HG03432 (cell line): ENCODE measurements around the gene WNT2.
"Not testable (repeated sequence)": the region's sequence is repeated elsewhere in the genome, so short reads cannot be mapped to it uniquely, and the experiment has no call there.

Source experiments
- ATAC-seq: cut with Tn5 transposase; IDR thresholded peaks from one replicate; pipeline ENCODE4 v1.9.1; 2021; ENCODE audit warnings: mild to moderate bottlenecking, moderate library complexity; ENCODE audit not compliant: unreplicated experiment

Gene WNT2

DNA sequence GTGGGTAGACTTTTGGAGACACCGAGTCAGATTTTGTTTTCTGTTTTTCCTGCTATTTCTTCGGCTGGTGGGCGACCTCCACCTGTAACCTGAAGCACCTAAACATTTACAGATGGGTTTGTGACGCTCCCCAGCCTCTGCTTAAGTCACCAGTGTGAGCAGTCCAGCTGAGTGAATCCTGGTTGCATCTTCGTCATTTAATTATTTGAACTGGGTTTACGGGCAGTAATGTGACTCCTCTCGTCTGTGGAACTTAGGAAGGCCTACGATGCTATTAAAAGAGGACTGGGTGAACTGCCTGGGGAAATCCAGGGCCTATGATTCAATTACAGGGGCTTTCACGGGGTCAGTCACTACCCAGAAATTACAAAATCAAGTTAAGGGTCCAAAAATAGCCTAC, 52.5 kb downstream of the WNT2 start:
- no peak for ATAC-seq

DNA sequence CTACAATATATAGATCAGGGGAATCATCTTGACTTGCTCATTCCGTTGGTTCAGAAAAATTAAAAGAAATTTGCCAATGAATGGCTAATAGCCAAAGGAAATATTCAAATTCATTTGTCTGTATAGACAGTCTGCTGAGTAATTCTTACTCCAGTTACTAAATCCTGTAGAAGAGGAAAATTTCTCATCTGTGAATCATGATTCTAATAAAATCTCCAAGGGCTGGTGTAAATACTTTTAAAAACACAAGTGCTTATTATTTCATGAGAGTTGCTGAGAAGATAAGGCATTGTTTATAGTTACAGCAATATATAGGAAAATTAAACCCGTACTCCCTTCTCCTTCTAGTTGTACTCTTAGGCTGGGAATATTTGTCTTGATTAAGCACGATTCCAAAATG, 53.0 kb downstream of the WNT2 start:
- ATAC-seq = no peak

DNA sequence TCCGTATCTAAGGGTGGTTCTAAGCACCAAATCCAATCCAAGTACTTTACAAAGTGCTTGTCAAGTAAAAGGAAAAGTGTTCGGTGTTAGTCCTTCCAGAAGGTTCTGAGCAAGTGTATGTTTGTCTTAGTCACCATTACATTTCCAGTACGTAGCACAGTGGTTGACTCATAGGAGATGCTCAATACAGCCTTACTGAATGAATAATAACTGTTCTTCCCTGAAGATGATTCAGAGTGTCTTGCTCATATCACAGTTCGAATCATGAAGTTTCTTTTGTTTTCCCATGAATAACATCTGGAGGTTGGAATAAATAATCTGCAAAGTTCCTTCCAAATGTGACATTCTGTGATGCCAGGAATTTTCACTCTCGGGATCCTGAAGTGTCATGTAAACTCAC, 53.4 kb downstream of the WNT2 start:
- ATAC-seq = no peak

DNA sequence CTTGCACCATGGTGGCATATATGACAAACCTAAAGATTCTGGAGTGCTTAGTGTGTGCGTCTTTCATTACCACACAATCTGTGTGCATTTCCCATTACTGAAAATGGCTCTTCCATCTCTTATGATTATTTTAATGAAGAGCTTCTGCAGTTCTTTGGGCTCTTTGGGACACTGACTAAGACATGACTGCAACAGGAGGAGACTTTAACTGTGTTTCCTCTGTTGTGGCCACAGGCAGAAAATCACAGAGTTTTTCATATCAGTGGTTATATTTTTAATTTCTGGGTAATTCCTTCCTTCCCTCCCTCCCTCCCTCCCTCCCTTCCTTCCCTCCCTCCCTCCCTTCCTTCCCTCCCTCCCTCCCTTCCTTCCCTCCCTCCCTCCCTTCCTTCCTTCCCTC, 58.1 kb downstream of the WNT2 start:
- ATAC-seq = no peak

DNA sequence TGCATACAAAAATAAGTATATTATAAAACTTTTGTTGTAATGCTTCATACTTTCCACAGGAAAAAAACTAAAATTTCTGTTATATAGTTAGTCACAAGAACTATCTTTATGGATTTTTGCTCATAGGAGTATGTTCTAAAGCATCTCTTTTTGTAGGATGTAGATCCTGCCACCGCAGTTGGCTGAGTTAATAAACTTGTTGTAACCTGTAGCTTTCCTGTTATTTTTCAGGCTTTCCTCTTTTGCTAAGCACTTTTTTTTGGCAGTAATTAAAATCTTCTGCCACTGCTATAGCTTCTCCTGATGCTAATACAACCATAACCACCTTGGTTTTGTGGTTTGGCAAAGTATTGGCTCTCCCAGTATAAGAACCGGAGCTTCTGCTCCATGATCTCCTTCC, 60.3 kb downstream of the WNT2 start:
- ATAC-seq = no peak

DNA sequence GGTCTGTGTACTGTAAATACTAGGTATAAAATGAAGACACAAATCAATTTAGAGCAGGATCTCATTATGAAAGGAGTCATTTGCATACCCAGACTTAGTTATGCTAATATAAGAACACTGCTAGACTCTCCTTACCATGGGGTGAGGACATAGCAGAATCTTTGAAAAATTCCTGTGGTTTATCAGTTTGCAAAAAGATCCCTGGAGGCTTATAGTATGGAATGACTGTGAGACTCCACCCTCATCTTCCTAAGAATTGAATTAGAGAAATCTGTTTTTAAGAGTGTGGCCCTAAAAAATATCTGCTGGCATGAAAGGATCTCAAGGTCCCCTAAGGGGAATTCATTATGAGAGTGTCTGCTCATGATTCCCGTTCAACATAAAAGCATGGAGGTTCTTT, 63.2 kb downstream of the WNT2 start:
- ATAC-seq = no peak

DNA sequence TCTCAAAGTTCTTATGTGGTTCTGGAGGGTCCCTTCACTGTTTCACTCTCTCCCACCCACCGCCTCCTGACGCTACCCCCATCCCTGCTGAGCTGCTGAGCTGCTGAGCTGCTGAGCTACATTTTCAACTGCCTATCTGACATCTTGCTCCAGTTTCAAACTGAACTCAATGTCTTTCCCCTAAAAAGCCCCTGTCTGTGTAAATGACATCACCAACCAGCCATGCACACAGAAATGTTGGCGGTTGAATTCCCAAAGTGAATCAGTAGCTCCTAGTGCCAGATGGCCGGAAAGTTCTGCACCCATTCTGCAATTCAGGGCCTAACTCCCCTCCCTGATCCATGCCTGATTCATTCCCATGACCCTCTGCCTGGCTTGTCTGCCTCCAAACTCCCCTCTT, 71.2 kb downstream of the WNT2 start:
- peak; percentile 67 for ATAC-seq

DNA sequence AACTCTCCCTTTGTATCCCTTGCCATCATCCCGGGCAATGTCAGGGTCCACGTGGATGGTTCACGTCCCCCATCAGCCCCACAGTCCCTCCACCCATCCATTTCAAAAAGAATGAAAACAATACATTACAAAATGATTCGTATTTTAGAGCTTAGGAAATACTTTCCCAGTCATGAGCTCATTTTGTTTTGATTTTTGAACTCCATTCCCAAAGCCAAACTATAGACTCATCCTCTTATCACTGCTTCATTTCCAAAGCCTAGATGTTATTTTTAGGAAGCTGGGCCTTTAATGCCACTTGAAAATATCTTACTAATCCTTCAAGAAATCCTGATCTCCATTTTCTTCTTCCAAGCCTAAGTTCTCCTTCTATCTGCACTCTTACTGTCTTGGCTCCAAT, 72.1 kb downstream of the WNT2 start:
- ATAC-seq = no peak

DNA sequence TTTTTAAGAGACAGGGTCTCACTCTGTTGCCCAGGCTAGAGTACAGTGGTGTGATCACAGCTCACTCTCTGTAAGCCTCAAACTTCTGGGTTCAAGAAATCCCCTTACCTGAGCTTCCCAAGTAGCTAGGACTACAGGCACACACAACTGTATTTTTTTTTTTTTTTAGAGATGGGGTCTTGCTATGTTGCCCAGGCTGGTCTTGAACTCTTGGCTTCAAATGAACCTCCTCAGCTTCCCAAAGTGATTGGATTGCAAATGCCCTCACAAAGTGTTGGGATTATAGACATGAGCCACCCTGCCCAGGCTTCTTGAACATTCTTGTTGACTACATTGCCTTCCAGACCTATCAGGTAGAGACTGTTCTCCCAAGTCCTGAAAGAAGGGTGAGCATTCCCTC, 72.6 kb downstream of the WNT2 start:
- ATAC-seq = no peak

DNA sequence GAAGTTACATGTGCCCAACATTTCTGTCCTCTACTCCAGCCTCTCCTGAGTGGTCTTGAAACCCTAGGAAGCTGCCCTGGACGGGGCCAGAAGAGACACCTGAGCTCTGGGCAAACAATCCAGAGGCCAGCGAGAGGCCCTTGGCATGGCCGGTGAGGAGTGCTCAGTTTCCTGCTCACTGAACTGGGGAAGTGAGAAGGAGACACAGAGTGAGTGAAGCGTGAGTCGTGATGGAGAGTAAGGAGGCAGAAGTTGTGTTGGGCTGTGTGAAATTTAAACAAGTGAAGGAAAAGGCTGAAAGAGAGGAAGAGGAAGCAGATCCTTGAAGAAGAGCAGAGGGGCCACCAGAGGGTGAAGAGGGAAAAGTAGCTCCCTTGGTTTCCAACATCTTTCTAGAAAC, 73.2 kb downstream of the WNT2 start:
- no peak for ATAC-seq

DNA sequence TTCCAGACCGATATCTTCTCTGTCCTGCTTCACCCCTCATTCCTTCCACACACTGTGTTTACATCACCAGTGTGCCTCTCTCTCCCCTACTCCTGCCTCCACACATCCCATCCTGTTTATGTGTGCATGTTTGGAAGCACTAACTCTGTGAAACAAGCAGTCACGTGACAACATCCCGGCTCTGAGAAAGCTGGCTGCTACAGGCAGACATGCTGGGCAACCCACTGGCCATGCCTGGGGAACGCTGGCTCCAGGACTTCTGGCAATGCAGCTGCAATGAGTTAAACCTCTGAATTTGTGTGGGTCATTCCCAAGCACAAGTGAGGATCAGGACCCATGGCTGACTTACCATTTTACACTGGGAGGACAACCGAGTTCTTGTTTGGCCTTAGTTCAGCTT, 74.0 kb downstream of the WNT2 start:
- ATAC-seq = no peak

DNA sequence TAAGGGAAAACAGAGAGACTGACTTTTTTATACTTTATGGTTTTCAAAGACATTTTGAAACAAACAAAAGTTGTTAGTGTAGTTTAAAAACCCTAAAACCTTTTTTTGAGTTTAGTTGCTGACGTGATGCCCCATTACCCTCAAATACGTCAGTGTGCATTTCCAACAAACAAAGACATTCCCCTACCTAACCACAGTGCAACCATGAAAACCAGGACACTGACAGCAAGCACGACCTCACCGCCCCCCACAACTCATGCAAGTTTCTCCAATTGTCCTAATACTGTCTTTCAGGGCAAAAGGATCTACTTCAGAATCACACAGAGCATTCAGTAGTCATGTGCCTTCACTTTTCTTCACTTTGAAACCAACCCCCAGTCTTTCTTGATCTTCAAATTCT, 75.0 kb downstream of the WNT2 start:
- no peak for ATAC-seq

DNA sequence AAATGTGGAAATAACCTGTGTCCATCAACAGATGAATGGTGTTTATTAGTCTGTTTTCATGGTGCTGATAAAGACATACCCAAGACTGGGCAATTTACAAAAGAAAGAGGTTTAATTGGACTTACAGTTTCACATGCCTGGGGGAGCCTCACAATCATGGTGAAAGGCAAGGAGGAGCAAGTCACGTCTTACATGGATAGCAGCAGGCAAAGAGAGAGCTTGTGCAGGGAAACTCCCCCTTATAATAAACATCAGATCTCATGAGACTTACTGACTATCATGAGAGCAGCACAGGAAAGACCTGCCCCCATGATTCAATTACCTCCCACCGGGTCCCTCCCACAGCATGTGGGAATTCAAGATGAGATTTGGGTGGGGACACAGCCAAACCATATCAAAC, 77.2 kb downstream of the WNT2 start:
- ATAC-seq = not testable (repeated sequence)

DNA sequence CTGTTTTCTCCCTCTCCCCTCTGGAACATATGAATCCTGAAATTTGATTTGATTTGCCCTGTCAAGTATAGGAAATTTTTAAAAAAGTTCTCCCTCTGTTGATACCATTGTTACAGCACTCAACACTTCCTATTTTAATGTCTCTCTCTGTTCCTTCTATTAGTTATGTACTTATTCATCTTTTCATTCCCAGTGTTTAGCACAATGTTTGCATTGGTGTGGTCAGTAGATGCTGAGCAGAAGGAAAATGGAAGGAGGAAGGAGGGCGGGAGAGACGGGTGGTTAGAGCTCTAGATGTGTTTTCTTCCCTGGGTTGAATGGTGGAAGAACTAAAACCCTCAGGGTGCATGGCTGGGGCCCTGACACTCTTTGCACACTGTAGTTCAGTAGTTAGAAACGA, 79.5 kb downstream of the WNT2 start:
- no peak for ATAC-seq

DNA sequence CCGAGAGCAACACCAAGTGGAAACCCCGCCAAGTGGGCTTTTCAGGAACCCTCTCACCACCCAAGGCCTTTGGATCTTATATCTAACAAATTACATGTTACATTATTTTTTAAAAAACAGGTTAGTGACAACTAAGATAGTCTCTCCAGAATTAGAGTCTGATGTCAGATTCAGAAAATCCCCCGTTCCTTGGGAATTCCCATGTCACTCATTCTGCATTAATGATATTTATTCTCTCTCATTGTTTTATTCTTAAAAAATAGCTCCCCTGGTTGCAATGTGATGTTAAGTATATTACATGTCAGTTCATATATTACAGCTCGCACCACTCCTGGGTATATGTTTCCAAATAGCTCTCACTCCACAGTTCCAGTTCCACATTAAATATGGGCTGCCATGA, 81.8 kb downstream of the WNT2 start:
- ATAC-seq = no peak

DNA sequence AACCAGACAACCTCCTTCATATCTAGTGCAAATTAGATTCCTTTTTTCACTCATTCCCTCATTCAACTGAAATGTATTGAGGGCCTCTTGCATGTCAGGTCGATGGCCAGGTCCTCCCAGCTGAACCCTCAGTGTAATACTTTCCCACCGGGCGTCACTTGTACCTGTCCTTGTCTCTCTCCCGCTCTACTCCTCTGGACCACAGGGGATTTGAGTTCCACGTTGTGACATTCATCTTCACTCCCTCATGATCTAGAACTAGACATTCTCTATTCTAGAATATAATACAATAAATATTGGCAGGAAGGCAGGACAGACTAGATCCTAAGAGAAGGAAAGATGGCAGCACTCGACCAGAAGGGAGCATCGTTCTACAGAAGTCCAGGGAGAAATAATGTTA, 83.9 kb downstream of the WNT2 start:
- ATAC-seq = no peak

DNA sequence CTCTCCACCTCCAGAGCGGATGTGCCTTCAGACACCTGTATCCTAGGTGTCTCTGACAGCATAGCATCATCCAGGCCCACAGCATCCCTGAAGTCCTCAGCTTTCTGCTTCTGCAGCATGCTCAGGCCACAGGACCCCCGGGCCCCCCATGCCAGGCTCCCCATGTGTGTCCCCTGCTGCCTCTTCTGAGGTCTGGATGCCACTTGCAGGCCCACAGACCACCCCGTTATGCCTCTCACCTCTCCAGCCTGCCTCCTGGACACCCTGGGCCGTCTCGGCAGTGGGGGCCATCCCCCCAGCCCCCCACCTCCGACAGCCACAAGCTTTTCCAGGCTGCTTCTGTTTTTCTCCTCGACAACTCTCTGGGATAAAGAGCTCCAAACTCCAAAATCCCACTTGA, 84.4 kb downstream of the WNT2 start:
- ATAC-seq = no peak

DNA sequence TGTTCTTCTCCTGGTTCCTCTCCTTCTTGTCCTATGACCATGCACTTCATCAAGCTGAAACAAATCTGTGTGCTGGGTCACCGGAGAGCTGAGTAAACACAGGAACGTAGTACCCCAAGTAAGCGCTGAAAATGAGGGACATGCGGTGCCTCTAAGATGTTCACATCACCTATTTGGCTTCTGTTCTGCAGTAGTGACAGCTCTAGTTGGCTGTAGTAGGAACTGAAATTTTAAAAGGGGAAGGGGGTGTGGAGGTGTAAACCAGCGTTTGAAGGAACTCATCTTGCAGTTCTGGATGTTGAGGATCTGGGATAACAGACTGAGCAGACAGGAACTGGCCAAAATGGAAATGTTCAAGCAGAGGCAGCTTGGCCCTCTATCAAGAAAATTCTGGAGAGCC, 85.2 kb downstream of the WNT2 start:
- peak; percentile 54 for ATAC-seq

DNA sequence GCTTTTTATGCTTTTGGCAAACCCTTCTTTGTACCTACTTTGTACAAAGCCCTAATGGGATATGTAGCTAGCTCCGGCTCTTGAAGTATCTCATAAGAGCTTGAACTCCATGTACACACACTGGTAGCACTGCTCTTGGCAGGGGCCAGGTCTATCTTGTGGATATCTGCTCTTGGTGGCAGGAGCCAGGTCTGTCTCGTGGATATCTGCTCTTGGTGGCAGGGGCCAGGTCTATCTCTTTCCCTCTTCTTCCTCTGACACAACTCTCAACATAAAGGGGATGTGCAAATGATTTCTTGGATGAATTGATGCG, 91.9 kb downstream of the WNT2 start:
- no peak for ATAC-seq

DNA sequence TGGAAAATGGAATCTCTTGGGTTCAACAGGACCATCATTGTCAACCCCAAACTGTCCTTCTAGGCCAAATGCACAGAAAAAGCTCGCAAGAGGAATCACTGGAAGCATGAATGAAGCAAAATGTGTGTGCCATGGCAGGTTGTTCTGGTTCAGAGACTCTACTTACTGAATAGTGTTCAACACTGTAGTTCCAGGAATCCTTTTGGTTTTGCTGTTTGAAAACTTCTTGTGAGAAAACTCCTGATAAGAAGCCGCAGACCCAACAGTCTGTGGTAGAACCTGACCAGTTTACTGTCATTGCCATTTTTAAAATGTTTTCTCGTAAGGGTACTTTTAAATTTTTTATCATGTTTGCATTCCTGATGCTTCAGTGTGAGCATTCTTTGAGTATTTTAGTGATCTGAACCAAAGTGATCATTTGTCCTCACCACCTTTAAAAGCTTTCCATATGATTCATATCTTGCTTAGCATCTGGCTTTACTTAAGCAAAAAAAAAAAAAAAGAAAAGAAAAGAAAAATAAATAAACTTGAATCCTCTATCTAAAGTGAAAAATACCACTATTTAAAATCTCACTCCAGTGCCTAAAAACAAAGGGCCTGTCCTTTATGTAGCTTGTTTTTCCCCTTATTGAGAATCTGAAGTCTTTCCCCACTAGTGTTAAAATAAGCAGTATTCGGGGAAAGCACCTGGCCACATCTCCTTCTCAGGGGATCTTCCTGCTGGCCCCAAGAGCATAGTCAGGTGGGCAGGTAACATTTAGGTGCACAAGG, 92.4 kb downstream of the WNT2 start:
- ATAC-seq = peak; percentile 84

DNA sequence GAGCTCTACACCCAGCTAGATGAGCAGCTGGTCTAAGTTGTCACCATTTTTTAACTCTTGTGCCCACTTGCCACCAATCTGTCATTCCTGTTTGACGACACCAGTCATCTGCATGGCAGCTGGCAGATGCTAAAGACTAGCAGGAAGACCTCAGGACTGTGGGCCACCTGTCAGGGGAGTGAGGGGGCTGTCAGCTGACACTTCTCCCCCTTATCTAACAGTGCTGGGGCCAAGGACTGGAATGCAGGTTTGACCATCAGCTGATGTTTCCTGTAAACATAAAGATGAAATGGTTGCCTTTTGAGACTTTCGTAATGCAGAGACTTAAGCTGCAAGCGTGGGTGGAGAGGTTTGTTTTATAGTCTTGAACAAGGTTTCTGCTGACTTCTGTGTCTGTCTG, 93.5 kb downstream of the WNT2 start:
- ATAC-seq = no peak

DNA sequence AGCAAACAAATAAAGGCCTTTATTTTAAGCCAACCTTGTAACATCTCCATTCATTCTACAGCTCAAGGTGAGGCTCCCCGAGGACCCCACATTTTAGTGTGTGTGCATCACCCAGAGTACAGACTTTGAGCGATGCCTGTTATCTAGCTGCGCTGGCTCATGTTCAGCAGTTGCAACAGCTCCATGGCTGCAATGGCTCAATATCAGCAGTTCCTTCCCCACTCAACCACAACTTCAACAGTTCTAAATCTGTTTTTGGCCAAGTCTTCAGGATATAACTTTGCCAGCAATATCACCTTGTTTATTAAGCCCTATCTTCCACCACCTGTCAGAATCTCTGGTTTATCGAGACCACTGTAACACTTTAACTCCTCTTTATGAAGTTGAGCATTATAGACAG, 95.8 kb downstream of the WNT2 start:
- no peak for ATAC-seq

DNA sequence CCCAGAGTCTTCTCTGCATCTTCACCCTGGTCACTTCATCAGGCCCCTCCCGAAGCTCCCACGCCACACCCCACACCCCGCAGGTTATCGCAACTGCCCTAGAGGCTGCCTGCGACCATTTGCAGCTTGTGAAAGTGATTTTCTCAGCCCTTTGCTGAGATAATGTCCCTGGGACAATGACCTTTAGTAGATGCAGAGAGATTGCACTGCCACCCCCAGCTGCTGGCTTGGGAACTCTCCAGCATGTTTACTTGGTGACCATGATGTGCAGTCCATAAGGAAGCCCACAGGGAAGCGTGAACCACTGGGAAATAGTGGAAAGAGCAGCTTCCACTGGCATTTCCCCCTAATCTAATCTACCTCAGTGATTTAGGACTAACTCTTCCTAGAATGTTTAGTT, 97.3 kb downstream of the WNT2 start:
- no peak for ATAC-seq
